ENCODE measurements around the gene ECT2L.

ECT2L gene

GRCh38 chr6:138795809-138796603 is at the start of gene ECT2L:
ECT2L (plus strand) TSS chr6:138796087; CDS start chr6:138813275, 17,188 bp downstream.
- no peak for DNase-seq

- no peak for DNase-seq
Observed at GRCh38 chr6:138752017-138752416, 43.9 kb upstream of the ECT2L start.

GRCh38 chr6:138757136-138757535 is 38.8 kb upstream of the ECT2L start:
- DNase-seq = no peak

DNA sequence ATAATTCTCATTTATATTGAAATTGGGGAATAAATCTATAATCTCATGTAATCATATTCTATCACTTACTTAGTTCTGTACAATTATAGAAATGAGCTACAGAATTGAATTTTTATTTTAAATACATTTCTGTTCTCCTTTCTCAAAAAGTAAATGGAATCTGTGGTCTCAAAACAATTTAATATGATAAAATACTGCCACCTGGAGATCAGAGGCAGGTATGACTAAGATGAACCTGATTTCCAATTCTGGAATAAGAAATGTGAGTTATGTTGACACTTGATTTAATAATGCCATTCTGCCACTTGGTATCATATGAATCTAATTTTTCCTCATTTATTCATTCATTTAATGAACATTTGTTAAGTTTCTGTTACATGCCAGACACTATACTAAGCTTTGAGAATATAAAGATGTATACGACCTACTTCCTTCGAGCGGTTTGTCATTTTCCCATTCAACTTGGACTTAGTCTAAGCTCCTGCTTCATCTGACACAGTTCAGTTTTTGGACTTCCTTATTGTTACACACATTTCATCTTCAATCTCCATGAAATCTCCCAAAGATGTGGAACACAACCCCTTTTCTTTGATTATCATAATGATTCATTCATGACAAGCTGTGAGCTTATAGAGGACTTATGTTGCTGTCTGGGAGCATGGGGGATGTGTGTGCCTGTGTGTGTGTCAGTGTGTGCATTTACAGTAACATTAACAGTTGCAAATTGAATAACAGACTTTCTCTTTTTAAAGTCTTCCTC is 29.8 kb upstream of the ECT2L start:
- no peak for DNase-seq

- no peak for DNase-seq
Observed at GRCh38 chr6:138769102-138769676, 26.7 kb upstream of the ECT2L start.

DNA sequence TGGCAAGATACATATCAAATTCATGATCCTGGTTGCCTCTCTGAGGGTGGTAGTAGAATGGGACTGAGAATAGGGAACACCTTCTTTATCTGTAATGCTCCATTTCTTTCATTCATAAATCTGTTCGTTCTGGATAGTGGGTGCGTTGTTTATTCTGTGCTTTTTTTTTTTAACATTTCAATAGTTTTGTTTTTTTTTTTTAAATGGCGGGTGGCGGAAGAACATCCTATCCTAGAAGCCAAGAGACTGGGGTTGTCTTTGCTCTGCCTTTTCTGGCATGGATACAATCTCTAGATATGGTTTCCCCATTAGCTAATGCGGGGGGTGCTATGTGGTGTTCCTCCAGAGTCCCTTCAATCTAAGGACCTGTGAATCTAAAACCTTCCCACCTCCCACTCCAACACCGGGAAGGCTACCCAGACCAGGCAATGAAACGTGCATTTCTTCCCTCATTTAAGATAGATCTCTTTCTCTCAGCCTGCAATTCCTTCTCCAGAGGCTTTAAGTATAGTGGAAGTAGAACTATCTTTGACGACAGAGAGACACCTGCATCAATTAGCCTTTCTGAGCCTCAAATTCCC is 23.2 kb upstream of the ECT2L start:
- no peak for DNase-seq

- DNase-seq = peak; percentile 88
Observed at GRCh38 chr6:138773177-138774091, 22.5 kb upstream of the ECT2L start, which contains the start of gene CCDC28A. CCDC28A (plus strand) TSS chr6:138773769; CDS start chr6:138776121, 2,352 bp downstream.

- DNase-seq = no peak
Observed at GRCh38 chr6:138774370-138774769, 21.5 kb upstream of the ECT2L start.

GRCh38 chr6:138776659-138777058 is 19.2 kb upstream of the ECT2L start:
- no peak for DNase-seq

- DNase-seq = no peak
Observed at GRCh38 chr6:138778331-138778730, 17.6 kb upstream of the ECT2L start.

GRCh38 chr6:138782243-138782642 is 13.6 kb upstream of the ECT2L start:
- no peak for DNase-seq

- DNase-seq = no peak
Observed at GRCh38 chr6:138785079-138785478, 10.8 kb upstream of the ECT2L start.

GRCh38 chr6:138785980-138786379 is 9.9 kb upstream of the ECT2L start:
- no peak for DNase-seq

GRCh38 chr6:138787138-138787537 is 8.7 kb upstream of the ECT2L start:
- no peak for DNase-seq

- no peak for DNase-seq
Observed at GRCh38 chr6:138796771-138797170, 884 bp downstream of the ECT2L start.

GRCh38 chr6:138797806-138798446 is 2.0 kb downstream of the ECT2L start:
- DNase-seq = no peak

DNA sequence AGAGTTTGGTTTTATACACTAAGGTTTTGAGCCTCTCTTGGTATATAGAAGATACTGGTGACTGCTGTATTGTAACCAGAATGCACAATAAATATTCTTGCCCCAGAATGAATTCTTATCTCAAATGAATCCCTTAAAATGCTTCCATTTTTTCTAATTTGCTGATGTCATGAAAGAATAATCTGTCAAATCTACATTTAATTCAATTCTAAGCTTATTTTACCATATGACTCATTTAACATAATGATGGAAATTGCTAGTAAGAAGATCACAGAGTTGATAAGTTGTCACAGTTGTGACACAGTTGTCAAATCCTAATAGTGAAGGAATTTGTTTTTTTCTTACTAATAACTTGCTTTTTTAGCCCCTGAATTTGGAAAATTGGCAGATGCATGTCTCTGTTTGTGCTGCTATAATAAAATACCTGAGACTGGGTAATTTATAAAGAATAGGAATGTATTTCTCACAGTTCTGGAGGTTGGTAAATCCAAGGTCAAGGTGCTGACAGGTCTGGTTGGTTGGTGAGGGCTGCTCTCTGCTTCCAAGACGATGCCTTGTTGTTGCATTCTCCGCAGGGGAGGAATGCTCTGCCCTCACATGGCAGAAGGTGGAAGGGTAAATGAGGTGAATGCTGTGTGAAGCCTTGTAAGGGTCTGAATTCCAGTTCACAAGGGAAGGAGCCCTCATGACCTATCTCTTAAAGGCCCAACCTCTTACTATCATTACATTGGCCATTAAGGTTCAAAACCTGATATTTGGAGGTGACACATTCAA is 4.7 kb downstream of the ECT2L start:
- DNase-seq = no peak

- no peak for DNase-seq
Observed at GRCh38 chr6:138803331-138803730, 7.4 kb downstream of the ECT2L start.

- DNase-seq = no peak
Observed at GRCh38 chr6:138803861-138804260, 8.0 kb downstream of the ECT2L start.

DNA sequence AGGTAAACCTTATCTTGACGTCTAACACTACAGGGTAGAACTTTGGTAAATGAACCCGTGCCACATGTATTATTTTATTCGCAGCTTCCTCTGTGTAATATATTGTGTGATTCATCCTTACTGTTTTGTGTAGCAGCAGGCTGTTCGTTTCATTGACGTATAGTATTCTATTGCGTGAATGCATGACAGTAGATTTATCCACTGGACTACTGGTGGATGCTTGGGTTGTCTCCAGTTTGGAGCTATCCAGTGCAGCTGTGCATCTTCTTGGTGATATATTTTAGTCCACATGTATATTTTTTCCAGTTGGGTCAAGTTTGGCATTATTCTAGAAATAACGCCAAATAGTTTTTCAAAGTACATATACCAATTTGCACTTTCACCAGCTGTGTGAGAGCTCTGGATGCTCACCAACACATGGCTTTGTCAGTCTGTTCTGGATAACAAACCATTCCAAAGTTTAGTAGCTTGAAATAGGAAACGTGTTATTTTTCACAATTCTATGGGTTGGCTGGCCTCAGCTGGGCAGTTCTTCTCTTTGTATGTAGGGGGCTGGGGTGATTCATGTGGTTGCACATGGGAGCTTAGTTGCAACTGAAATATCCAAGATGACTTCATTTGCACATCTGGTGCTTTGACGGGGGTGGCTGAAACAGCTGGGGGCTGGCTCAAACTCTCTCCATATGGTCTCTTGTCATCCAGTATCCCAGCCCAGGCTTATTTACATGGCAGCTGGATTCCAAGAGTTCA is 9.3 kb downstream of the ECT2L start:
- no peak for DNase-seq

Data from activated CD4-positive, alpha-beta T cell treated with anti-CD3 and anti-CD28 coated beads for 1 hour (primary cell).